Neuronal stem cell (in vitro differentiated cells): ENCODE data around the gene PGRMC2.

Experiments used
- DNase-seq: peaks from one replicate; pipeline ENCODE4 v3.0.0-alpha.2; 2013; ENCODE audit warnings: low spot score
- H2AFZ ChIP-seq: one replicate; pipeline ENCODE4 v1.6.1; 2013; ENCODE audit warnings: mild to moderate bottlenecking, low read length, inconsistent platforms
- H2AK5ac ChIP-seq: 2 replicates; pipeline ENCODE4 v1.6.1; 2013; ENCODE audit warnings: low read depth, mild to moderate bottlenecking, inconsistent platforms, low read length, moderate library complexity, mixed read lengths
- H2BK120ac ChIP-seq: 2 replicates; pipeline ENCODE4 v1.6.1; 2013; ENCODE audit warnings: low read depth, mild to moderate bottlenecking, inconsistent platforms, low read length, moderate library complexity, mixed read lengths
- H2BK12ac ChIP-seq: one replicate; pipeline ENCODE4 v1.6.1; 2013; ENCODE audit warnings: low read length, inconsistent platforms
- H2BK15ac ChIP-seq: 2 replicates; pipeline ENCODE4 v1.6.1; 2013; ENCODE audit warnings: mild to moderate bottlenecking, low read length, inconsistent platforms, mixed read lengths
- H2BK5ac ChIP-seq: one replicate; pipeline ENCODE4 v1.6.1; 2013; ENCODE audit warnings: inconsistent platforms, mild to moderate bottlenecking, low read length, moderate library complexity
- H3K14ac ChIP-seq: one replicate; pipeline ENCODE4 v1.6.1; 2013; ENCODE audit warnings: low read length, inconsistent platforms
- H3K18ac ChIP-seq: 2 replicates; pipeline ENCODE4 v1.6.1; 2013; ENCODE audit warnings: low read length, inconsistent platforms
- H3K23ac ChIP-seq: 2 replicates; pipeline ENCODE4 v1.6.1; 2013; ENCODE audit warnings: low read depth, mild to moderate bottlenecking, mixed read lengths, low read length, inconsistent platforms; ENCODE audit not compliant: poor library complexity
- H3K27ac ChIP-seq: replicated peaks from 3 replicates; pipeline ENCODE4 v1.5.1; 2013; ENCODE audit warnings: low read length, inconsistent platforms
- H3K27me3 ChIP-seq, 3 experiments: 2 replicates each; pipeline ENCODE4 v1.6.1; 2013; ENCODE audit warnings: low read length in 3 of 3, mild to moderate bottlenecking in 2 of 3, inconsistent platforms in 1 of 3, low read depth in 1 of 3, mixed read lengths in 1 of 3, moderate library complexity in 1 of 3; ENCODE audit not compliant: control insufficient read depth in 3 of 3, insufficient read depth in 3 of 3
- H3K36me3 ChIP-seq, 2 donors: replicated peaks in 1 of 2; 2 replicates each; pipeline ENCODE4 v1.6.1; 2013; ENCODE audit warnings: low read length in 2 of 2; ENCODE audit not compliant: control insufficient read depth in 2 of 2, insufficient read depth in 2 of 2
- H3K4ac ChIP-seq: 2 replicates; pipeline ENCODE4 v1.6.1; 2013; ENCODE audit warnings: inconsistent platforms, mild to moderate bottlenecking, low read length, moderate library complexity
- H3K4me1 ChIP-seq, 2 donors: 1 replicate in 1 of 2; 2 replicates in 1 of 2; pipeline ENCODE4 v1.6.1; 2013; ENCODE audit warnings: low read length in 2 of 2, low read depth in 1 of 2; ENCODE audit not compliant: control insufficient read depth in 2 of 2, insufficient read depth in 1 of 2
- H3K4me2 ChIP-seq: one replicate; pipeline ENCODE4 v1.6.1; 2013; ENCODE audit warnings: mild to moderate bottlenecking, low read length, inconsistent platforms; ENCODE audit not compliant: insufficient read depth, poor library complexity, severe bottlenecking
- H3K4me3 ChIP-seq, 2 donors: 2 replicates each; pipeline ENCODE4 v1.5.1; 2013; ENCODE audit warnings: low read length in 2 of 2, mild to moderate bottlenecking in 2 of 2, inconsistent platforms in 1 of 2, moderate library complexity in 1 of 2
- H3K79me1 ChIP-seq: one replicate; pipeline ENCODE4 v1.6.1; 2013; ENCODE audit warnings: low read depth, mild to moderate bottlenecking, inconsistent platforms, low read length, moderate library complexity
- H3K9ac ChIP-seq: one replicate; pipeline ENCODE4 v1.6.1; 2013; ENCODE audit warnings: mild to moderate bottlenecking, low read depth, low read length, inconsistent platforms; ENCODE audit not compliant: poor library complexity
- H3K9me3 ChIP-seq, 2 donors: replicated peaks in 1 of 2; 2 replicates each; pipeline versions ENCODE3 to v1.6.1; 2013; ENCODE audit warnings: low read length in 2 of 2, mild to moderate bottlenecking in 2 of 2, inconsistent platforms in 1 of 2, low read depth in 1 of 2, mixed read lengths in 1 of 2, moderate library complexity in 1 of 2; ENCODE audit not compliant: control insufficient read depth in 2 of 2, insufficient read depth in 1 of 2
- H4K8ac ChIP-seq: one replicate; pipeline ENCODE4 v1.6.1; 2013; ENCODE audit warnings: low read depth, mild to moderate bottlenecking, inconsistent platforms, low read length, moderate library complexity
- H4K91ac ChIP-seq: one replicate; pipeline ENCODE4 v1.6.1; 2013; ENCODE audit warnings: low read length, low read depth, mild to moderate bottlenecking, inconsistent platforms; ENCODE audit not compliant: poor library complexity
- WGBS, 2 donors: extraction: QIAGEN DNeasy Blood & Tissue Kit; methylation state at CpG; one replicate each; pipeline ENCODE4 v1.1.7; 2013; ENCODE audit warnings: missing lambda C conversion rate in 2 of 2, mixed read lengths in 1 of 2; ENCODE audit not compliant: insufficient read length in 2 of 2, insufficient replicate concordance in 1 of 2; ENCODE audit errors: extremely low coverage in 2 of 2; 5-methylcytosine and 5-hydroxymethylcytosine counted together

The PGRMC2 gene

DNA sequence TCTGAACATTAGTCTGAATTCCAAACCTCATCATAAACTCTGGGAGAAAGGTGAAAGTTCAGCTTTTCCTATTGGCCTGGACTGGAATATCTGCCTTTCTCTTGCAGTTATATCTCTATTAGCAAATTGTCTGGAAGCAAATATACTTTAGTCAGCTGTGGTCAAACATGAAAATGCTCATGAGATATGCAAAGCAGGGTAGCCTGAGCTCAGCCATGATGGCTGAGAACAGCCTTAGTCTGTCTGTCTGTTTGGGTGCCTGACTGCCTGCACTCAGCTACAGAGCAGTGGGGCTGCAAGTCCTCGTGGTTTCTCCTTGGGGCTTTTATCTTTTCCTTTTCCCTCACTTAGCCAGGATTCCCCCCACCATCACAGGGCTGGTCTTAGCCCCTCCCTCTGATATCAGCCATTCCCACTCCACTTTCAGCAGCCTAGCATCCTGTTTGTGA, 19.5 kb upstream of the PGRMC2 start:
- peaks cover 2 to 6% of the 10 kb centered on the region in 2 donors for H3K4me1 ChIP-seq
- no CpG with 5 or more reads among the region's 1 CpG for WGBS, 2 donors
- H4K8ac ChIP-seq = no peak overlapping the region
- H3K36me3 ChIP-seq = no peaks in the 10 kb centered on the region
- H3K4me3 ChIP-seq = no peak overlapping the region
- H3K4ac ChIP-seq = no peak overlapping the region
- H2BK5ac ChIP-seq = peak overlapping the region; percentile 85
- DNase-seq = no peak
- no peaks in the 10 kb centered on the region for H3K9me3 ChIP-seq
- no peak overlapping the region for H3K14ac ChIP-seq
- no peak overlapping the region for H3K23ac ChIP-seq
- H3K27me3 ChIP-seq = no peaks in the 10 kb centered on the region
- H2BK15ac ChIP-seq = no peak overlapping the region
- H3K27ac ChIP-seq = no peak overlapping the region
- no peak overlapping the region for H3K9ac ChIP-seq
- H2AFZ ChIP-seq = peak overlapping the region; percentile 18
- H2AK5ac ChIP-seq = no peak overlapping the region
- H4K91ac ChIP-seq = no peak overlapping the region
- H3K18ac ChIP-seq = peak overlapping the region; percentile 88
- H2BK120ac ChIP-seq = no peak overlapping the region
- H3K79me1 ChIP-seq = no peaks in the 10 kb centered on the region
- no peak overlapping the region for H2BK12ac ChIP-seq
- no peak overlapping the region for H3K4me2 ChIP-seq

DNA sequence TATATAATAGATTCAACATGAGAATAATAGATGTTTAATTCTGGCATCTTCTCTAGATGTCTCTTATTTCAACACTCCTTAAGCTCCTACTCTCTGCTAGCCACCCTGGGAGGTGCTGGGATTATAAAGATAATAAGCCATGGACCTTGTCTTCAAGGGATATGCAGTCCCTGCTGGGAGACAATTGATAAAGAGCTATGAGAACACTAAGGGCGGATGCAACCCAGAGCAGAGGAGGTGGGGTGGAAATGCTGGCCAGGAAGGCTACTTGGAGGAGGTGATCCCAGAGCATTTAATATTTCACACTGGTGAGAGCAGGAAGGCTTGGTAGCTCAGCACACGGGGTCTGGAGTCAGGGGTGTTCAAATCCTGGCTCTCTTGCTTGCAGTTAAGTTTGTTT, 18.3 kb upstream of the PGRMC2 start:
- WGBS, 2 donors = no CpG with 5 or more reads among the region's 2 CpGs
- H3K27me3 ChIP-seq = no peaks in the 10 kb centered on the region
- H2BK15ac ChIP-seq = no peak overlapping the region
- no peak overlapping the region for H2BK5ac ChIP-seq
- no peak overlapping the region for H4K8ac ChIP-seq
- H3K14ac ChIP-seq = no peak overlapping the region
- H3K27ac ChIP-seq = no peak overlapping the region
- no peak overlapping the region for H2BK120ac ChIP-seq
- no peak overlapping the region for H3K18ac ChIP-seq
- H3K36me3 ChIP-seq = no peaks in the 10 kb centered on the region
- H3K4me1 ChIP-seq = peaks cover 2 to 6% of the 10 kb centered on the region in 2 donors
- no peak overlapping the region for H2BK12ac ChIP-seq
- no peak overlapping the region for H3K4ac ChIP-seq
- DNase-seq = no peak
- no peak overlapping the region for H3K9ac ChIP-seq
- no peak overlapping the region for H3K4me2 ChIP-seq
- no peak overlapping the region for H3K23ac ChIP-seq
- no peak overlapping the region for H3K4me3 ChIP-seq
- H3K9me3 ChIP-seq = no peaks in the 10 kb centered on the region
- no peak overlapping the region for H2AK5ac ChIP-seq
- H2AFZ ChIP-seq = no peak overlapping the region
- no peak overlapping the region for H4K91ac ChIP-seq
- no peaks in the 10 kb centered on the region for H3K79me1 ChIP-seq

DNA sequence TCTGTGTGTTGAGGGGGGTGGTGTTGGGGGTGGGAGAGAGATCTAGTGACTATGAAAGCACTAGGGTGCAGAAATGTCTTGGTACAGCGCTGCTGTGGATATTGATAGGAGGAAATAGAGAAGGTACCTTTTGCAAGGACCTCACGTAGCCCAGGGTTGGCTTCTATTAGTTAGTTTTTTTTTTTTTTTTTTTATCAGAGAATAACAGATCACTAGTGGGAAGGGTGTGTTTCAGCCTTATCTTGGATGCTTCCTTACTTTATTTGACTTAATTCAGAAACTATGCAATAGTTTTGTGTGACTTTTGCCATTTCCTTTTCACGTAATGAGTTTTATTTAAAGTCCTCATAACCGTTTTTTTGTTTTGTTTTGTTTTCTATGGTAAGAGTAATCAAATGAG, 16.4 kb upstream of the PGRMC2 start:
- H3K27ac ChIP-seq = no peak overlapping the region
- no peaks in the 10 kb centered on the region for H3K27me3 ChIP-seq
- no peak overlapping the region for H2BK12ac ChIP-seq
- H3K4me1 ChIP-seq = peaks cover 2 to 4% of the 10 kb centered on the region in 2 donors
- H2BK5ac ChIP-seq = no peak overlapping the region
- H2BK15ac ChIP-seq = no peak overlapping the region
- H2BK120ac ChIP-seq = no peak overlapping the region
- no peak overlapping the region for H3K9ac ChIP-seq
- no peak overlapping the region for H4K8ac ChIP-seq
- no peak overlapping the region for H3K14ac ChIP-seq
- no peak overlapping the region for H3K23ac ChIP-seq
- DNase-seq = no peak
- no peaks in the 10 kb centered on the region for H3K9me3 ChIP-seq
- H3K4me2 ChIP-seq = no peak overlapping the region
- no CpG with 5 or more reads among the region's 4 CpGs for WGBS, 2 donors
- no peak overlapping the region for H2AK5ac ChIP-seq
- no peaks in the 10 kb centered on the region for H3K36me3 ChIP-seq
- H2AFZ ChIP-seq = no peak overlapping the region
- H3K4me3 ChIP-seq = no peak overlapping the region
- H3K18ac ChIP-seq = no peak overlapping the region
- no peaks in the 10 kb centered on the region for H3K79me1 ChIP-seq
- no peak overlapping the region for H4K91ac ChIP-seq
- no peak overlapping the region for H3K4ac ChIP-seq

DNA sequence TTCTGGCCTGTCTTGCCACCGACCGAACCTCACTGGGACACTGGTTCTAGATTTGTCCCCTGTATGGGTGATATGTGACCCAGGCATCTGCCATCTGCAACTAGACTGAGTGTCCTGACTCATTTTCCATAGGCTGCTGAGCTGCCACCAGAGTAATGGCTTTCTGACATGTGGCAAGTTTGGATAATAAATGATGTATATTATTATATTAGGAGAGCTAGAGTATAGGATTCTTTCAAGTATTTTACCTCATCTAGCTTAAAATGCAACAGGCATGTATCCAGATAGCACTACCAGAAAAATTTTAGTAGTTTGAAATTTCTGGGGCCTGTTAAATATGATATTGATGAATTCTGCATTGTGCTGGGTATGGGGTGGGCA, 15.8 kb upstream of the PGRMC2 start:
- H2AK5ac ChIP-seq = no peak overlapping the region
- DNase-seq = no peak
- WGBS, 2 donors = no CpG with 5 or more reads among the region's 2 CpGs

More for the DNA sequence above, 15.8 kb upstream of the PGRMC2 start:
- H3K18ac ChIP-seq = no peak overlapping the region
- no peaks in the 10 kb centered on the region for H3K9me3 ChIP-seq
- H3K79me1 ChIP-seq = no peaks in the 10 kb centered on the region
- no peak overlapping the region for H4K8ac ChIP-seq
- H3K4ac ChIP-seq = no peak overlapping the region
- no peaks in the 10 kb centered on the region for H3K27me3 ChIP-seq
- no peak overlapping the region for H2BK15ac ChIP-seq
- no peak overlapping the region for H3K9ac ChIP-seq
- no peak overlapping the region for H3K14ac ChIP-seq
- H2BK12ac ChIP-seq = no peak overlapping the region
- H3K4me2 ChIP-seq = no peak overlapping the region
- no peak overlapping the region for H2AFZ ChIP-seq
- H2BK5ac ChIP-seq = no peak overlapping the region
- no peak overlapping the region for H2BK120ac ChIP-seq
- no peaks in the 10 kb centered on the region for H3K36me3 ChIP-seq
- no peak overlapping the region for H3K23ac ChIP-seq
- no peak overlapping the region for H3K4me3 ChIP-seq
- H3K27ac ChIP-seq = no peak overlapping the region
- no peak overlapping the region for H4K91ac ChIP-seq
- peaks cover 2 to 4% of the 10 kb centered on the region in 2 donors for H3K4me1 ChIP-seq
